ENCODE measurements around the gene UMAD1.
A peak's percentile ranks its signal among the peaks of the same experiment; 100 is the strongest.
"Not testable (repeated sequence)": the region's sequence is repeated elsewhere in the genome, so short reads cannot be mapped to it uniquely, and the experiment has no call there.

The UMAD1 gene

DNA sequence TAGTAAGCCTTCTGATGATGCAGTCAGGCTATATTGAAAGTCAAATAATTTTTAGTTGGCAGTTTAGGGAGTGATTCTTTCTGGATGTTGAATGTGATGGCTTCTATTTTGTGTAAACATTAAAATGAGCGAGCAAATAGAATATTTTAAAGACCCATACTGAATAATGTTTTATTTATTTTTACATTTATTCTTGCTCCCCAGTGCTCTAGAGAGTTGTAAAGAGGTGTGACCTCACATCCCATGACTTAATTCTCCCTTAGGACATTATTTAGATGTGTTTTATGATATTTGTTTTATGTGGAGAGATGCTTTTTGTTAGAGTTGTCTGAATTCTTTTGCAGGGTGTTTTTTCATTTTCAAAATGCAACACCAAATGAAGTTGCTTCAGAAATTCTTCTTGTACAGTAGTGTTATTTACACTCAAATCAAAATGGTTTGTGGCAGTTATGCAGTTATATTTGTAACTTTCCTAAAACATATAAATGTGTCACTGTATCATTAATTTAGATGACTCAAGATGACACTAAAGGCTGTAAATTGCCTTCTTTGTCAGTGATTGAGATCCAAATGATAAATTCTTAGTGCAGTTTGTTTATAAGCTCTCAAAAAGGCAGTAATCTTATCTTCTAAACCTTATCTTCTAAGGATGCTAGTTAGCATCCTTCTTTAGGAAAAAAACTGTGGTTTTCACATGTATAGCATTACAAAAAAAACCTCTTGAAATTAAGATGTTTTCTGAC lies 12.4 kb downstream of the UMAD1 start:
- no peak for DNase-seq (ENCODE audit: low spot score)
- no peak for FAIRE-seq

- DNase-seq (ENCODE audit: low spot score) = peak; percentile 49
- FAIRE-seq = no peak
Observed at GRCh38 chr7:7653593-7654187, 13.1 kb downstream of the UMAD1 start.

DNA sequence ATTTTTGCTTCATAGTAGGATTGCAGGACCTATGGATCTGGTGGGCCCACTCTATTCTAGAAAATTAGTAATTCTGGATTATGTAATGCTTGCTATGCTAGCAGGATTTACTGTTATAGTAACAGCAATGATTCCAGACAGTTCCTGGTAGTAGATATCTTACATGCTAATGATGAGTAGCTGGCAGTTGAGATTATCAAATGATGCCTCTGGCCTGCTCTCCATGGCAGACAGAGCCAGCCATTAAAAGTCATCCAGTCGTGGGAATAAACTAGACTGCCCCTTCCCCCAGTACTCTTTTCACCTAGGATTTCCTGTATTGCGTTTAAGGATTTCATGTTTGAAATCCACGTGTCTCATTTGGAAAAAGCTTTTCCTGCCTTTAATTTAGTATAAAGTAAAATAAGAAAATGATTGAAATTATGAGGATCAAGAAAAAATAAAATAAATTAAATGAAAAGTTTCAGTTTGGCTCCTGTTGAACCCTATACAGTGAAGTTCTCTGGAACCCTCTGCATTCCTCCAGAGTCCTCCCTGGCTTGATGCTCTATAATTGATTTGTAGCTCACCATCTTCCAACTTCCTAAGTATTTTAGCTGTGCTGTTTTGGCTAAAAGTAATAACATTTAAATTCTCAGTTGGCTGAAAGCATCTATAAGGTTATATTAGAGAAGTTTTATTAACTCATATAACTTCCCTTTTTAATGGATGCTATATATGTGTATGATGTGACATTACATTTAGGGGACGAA lies 14.6 kb downstream of the UMAD1 start:
- FAIRE-seq (no peak), DNase-seq (ENCODE audit: low spot score) (no peak)

DNA sequence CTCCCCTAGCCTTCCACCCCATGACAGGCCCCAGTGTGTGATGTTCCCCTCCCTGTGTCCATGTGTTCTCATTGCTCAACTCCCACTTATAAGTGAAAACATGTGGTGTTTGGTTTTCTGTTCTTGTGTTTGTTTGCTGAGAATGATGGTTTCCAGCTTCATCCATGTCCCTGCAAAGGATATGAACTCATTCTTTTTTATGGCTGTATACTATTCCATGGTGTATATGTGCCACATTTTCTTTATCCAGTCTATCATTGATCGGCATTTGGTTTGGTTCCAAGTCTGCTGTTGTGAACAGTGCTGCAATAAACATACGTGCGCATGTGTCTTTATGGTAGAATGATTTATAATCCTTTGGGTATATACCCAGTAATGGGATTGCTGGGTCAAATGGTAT lies 15.9 kb downstream of the UMAD1 start:
- not testable (repeated sequence) for FAIRE-seq

DNA sequence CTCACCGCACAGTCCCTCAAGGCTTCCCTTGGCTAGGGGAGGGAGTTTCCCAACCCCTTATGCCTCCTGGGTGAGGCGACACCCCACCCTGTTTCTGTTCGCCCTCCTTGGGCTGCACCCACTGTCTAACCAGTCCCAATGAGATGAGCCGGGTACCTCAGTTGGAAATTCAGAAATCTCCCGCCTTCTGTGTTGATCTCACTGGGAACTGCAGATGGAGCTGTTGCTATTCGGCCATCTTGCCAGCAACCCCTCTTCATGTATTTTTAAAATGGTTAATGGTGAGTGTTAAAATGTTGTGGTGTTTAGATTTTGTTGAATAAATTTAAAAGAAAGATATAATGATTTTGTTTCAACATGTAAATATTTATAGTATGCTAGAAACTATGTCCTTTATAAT lies 22.0 kb downstream of the UMAD1 start:
- FAIRE-seq (no peak), DNase-seq (ENCODE audit: low spot score) (no peak)

More for the DNA sequence above, 15.9 kb downstream of the UMAD1 start:
- not testable (repeated sequence) for DNase-seq (ENCODE audit: low spot score)

GRCh38 chr7:7664291-7664690 lies 23.7 kb downstream of the UMAD1 start:
- no peak for FAIRE-seq
- no peak for DNase-seq (ENCODE audit: low spot score)

GRCh38 chr7:7665031-7665430 lies 24.5 kb downstream of the UMAD1 start:
- no peak for DNase-seq (ENCODE audit: low spot score)
- FAIRE-seq = no peak

- FAIRE-seq (no peak), DNase-seq (ENCODE audit: low spot score) (no peak)
Observed at GRCh38 chr7:7667187-7667586, 26.6 kb downstream of the UMAD1 start.

- FAIRE-seq (no peak), DNase-seq (ENCODE audit: low spot score) (no peak)
Observed at GRCh38 chr7:7668706-7669105, 28.2 kb downstream of the UMAD1 start.

- DNase-seq (ENCODE audit: low spot score) = no peak
- peak; percentile 95 for FAIRE-seq
Observed at GRCh38 chr7:7670490-7670889, 29.9 kb downstream of the UMAD1 start.

DNA sequence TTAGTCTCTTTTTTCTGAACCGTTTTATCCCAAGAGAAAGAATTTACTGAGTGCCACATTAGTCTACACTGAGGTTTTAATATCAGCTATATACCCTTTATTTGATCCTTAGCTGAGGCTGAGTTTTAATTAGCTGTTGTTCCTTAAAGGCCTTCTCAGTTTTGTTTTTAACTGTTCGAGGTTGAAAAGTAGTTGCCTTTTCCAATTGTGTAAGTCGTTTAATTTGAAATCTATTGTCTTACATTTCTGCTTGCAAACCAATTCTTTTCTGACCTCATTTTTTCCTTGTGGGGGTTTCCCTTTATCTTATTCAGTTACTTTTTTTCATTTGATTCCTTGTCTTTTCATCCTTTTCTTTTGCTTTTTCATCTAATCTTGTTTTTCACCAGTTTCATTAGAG lies 30.8 kb downstream of the UMAD1 start:
- FAIRE-seq (no peak), DNase-seq (ENCODE audit: low spot score) (no peak)

DNA sequence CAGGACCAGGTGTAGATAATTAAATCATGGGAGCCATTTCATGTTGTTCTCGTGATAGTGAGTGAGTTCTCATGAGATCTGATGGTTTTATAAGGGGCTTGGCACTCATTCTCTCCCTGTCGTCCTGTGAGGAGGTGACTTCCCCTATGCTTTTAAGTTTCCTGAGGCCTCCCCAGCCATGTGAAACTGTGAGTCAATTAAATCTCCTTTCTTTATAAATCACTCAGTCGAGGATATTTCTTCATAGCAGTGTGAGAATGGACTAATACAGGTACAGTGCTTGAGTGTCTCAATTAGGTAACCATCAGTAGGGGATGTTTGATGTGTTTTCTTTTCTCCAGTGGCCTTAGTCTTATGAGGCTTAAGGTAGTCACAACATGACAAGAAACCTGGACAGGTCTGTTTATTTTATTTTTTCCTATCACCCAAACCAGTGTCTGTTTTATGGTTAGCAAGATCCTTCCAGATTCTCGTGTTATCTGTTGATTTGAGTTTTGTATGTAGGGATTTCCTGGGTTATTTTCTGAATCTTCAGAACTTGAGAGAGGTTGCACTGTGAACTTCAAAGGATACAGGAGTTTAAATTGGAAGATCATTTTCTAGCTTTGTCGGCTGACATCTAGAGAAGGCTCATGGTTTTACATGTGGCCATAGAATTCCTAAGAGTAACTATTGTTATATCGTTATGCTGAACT lies 32.1 kb downstream of the UMAD1 start:
- peak; percentile 35 for FAIRE-seq
- DNase-seq (ENCODE audit: low spot score) = no peak

DNA sequence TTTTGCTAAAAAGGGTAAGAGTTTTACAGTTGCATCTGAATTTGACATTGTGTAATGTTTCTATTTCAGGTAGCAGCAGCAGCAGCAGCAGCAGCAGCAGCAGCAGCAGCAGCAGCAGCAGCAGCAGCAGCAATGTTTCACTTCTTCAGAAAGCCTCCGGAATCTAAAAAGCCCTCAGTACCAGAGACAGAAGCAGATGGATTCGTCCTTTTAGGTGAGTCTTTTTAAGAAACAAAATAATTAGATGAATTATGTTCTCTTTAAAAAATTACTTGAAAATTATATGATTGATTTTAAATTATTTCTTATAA lies 32.6 kb downstream of the UMAD1 start:
- FAIRE-seq (no peak), DNase-seq (ENCODE audit: low spot score) (no peak)

- DNase-seq (ENCODE audit: low spot score) (no peak), FAIRE-seq (peak; percentile 97)
Observed at GRCh38 chr7:7675686-7676085, 35.1 kb downstream of the UMAD1 start.

DNA sequence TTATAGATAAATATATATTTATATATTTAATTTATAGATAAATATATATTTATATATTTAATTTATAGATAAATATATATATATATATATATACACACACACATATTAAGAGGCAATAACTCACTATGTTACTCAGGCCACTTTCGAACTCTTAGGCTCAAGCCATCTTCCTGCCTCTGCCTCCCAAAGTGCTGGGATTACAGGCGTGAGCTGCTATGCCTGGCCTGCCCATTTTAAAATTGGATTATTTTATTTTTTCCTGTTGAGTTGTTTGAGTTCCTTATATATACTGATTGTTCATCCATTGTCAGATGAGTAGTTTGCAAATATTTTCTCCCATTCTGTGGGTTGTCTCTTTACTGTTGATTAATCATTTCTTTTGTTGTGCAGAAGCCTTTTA lies 39.1 kb downstream of the UMAD1 start:
- FAIRE-seq; DNase-seq (ENCODE audit: low spot score): not testable (repeated sequence)

GRCh38 chr7:7681191-7681935 lies 40.8 kb downstream of the UMAD1 start:
- peak; percentile 37 for DNase-seq (ENCODE audit: low spot score)
- peak; percentile 70 for FAIRE-seq

DNA sequence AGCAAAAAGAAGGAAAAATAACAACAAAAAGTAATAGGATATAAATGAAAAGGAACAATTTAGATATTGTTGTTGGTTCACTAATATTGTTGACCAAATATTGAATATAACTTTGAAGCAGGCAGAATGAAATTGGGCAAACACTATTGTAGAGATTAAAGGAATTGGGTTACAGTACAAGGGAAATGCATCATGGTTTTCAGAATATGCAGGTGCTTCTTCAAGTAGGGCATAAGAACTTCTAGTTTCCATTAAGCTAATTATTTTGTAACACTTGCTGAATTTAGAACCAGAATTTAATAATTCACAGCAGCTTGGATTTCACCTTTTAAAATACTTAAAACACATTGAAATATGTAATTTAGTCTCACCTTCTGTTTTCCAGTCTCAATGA lies 41.4 kb downstream of the UMAD1 start:
- DNase-seq (ENCODE audit: low spot score) (no peak), FAIRE-seq (no peak)

DNA sequence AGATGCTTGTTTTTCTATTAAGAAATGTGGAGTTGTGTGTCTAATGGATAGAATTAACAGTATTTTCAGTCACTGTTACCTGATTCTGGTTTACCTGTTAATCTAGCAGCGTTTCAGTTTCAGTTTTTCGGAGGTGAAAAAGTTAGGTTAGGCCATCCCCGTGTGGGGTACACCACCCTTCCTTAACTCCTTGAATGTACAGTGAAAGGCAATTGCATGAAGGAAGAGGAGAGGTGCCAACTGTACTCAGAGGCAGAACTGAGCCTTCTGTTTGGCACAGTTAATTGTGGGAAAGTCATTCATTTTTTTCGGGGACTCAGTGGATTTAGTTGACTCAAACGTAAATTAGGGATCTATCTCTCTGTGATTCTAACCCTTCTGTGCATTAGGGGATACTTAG lies 42.3 kb downstream of the UMAD1 start:
- no peak for FAIRE-seq
- DNase-seq (ENCODE audit: low spot score) = no peak

GRCh38 chr7:7686811-7687508 lies 46.4 kb downstream of the UMAD1 start:
- DNase-seq (ENCODE audit: low spot score) (no peak), FAIRE-seq (peak; percentile 48)

DNA sequence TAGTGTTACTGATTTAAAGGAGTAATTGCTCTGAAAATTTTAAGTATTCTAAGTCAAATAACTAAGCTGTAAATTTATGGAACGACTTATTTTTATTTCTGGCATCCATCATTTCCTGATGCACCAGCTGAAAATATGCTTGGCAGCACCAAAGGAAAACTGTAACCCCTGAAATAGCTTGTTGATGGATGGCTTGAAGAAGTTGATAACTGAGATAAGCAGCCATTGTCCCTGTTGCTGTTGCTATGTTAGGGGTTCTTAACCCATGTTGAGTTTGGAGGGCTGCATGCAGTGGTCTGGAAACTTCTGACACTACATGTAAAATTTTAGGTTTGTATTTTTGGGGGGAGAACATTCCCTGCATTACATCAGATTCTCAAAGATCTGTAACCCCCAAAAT lies 47.2 kb downstream of the UMAD1 start:
- DNase-seq (ENCODE audit: low spot score) (no peak), FAIRE-seq (no peak)

DNA sequence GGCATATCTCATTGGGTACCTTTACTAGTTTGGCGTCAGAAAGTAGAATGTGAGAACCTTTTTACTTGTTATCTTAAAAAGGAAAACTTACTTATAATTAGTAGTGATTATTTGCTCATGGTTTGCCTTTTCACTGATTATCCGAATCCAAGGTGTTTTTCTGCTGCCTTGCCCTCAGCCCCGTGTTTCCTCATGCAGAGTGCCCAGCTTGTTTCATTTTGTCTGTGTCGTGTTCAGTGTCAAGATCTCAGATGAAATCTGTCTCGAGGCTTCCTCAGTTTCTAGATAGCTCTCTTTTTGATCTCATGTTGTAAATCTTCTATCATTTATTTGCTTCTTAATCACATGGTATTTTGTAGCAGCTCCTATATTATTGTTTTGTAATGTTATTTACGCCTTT lies 47.8 kb downstream of the UMAD1 start:
- FAIRE-seq = no peak
- no peak for DNase-seq (ENCODE audit: low spot score)
